H1 (cell line): ENCODE measurements around the gene ARID4A. TPM values are rescaled to one million over a fixed set of nuclear protein-coding genes. Genes with fewer than 3 reads are reported as not detected.

Source experiments
- CTCF ChIA-PET: fragments of 300-600 bp; sonication (Branson Sonifier 250); formaldehyde crosslinking; loops from one replicate; lab custom pipeline; 2021; ENCODE audit not compliant: partially characterized antibody; lab: Charles Lee
- POLR2A ChIA-PET: fragments of 300-600 bp; sonication (Branson Sonifier 250); formaldehyde crosslinking; loops from one replicate; lab custom pipeline; 2021; ENCODE audit warnings: inconsistent platforms; ENCODE audit not compliant: partially characterized antibody; lab: Charles Lee
- DNase-seq, 2 experiments: peaks; one replicate each; pipeline versions ENCODE4 v3.0.0 to v3.0.0-alpha.2; 2010 to 2022; ENCODE audit warnings: low spot score in 2 of 2, low read depth in 1 of 2, mixed read lengths in 1 of 2
- FAIRE-seq: peaks from 2 replicates; lab custom pipeline; 2011; peaks lifted over from hg19 to GRCh38; lab: Jason Lieb, UNC
- H2AFZ ChIP-seq: 2 replicates; pipeline ENCODE4 v1.8.1; 2012; ENCODE audit warnings: low read length, inconsistent platforms
- H2AK5ac ChIP-seq: 2 replicates; pipeline ENCODE4 v1.6.1; 2013; ENCODE audit warnings: low read depth, low read length
- H2BK120ac ChIP-seq: replicated peaks from 2 replicates; pipeline ENCODE3; 2013; ENCODE audit warnings: low read depth, low read length, inconsistent platforms
- H2BK12ac ChIP-seq: 2 replicates; pipeline ENCODE4 v1.6.1; 2013; ENCODE audit warnings: low read depth, low read length
- H2BK15ac ChIP-seq: 2 replicates; pipeline ENCODE4 v1.6.1; 2013; ENCODE audit warnings: low read length
- H2BK20ac ChIP-seq: 2 replicates; pipeline ENCODE4 v1.6.1; 2013; ENCODE audit warnings: low read length
- H2BK5ac ChIP-seq: 2 replicates; pipeline ENCODE4 v1.6.1; 2013; ENCODE audit warnings: low read depth, low read length
- H3K14ac ChIP-seq: 2 replicates; pipeline ENCODE4 v1.6.1; 2013; ENCODE audit warnings: inconsistent platforms; ENCODE audit not compliant: insufficient read length
- H3K18ac ChIP-seq: 2 replicates; pipeline ENCODE4 v1.6.1; 2013; ENCODE audit warnings: low read length; ENCODE audit errors: extremely low read depth
- H3K23ac ChIP-seq: 2 replicates; pipeline ENCODE4 v1.6.1; 2013; ENCODE audit warnings: inconsistent platforms; ENCODE audit not compliant: insufficient read length
- H3K23me2 ChIP-seq: 2 replicates; pipeline ENCODE4 v1.6.1; 2013; ENCODE audit warnings: low read depth, low read length
- H3K27ac ChIP-seq: 2 replicates; pipeline ENCODE4 v1.6.1; 2011; ENCODE audit warnings: low read depth, low read length, inconsistent platforms
- H3K27me3 ChIP-seq, 4 experiments: replicated peaks in 1 of 4; 1 replicate in 1 of 4; 2 replicates in 3 of 4; pipeline versions ENCODE4 v1.6.1 to v1.8.1; 2011 to 2013; ENCODE audit warnings: low read length in 3 of 4, mild to moderate bottlenecking in 3 of 4, inconsistent platforms in 2 of 4, mixed read lengths in 2 of 4, moderate library complexity in 1 of 4; ENCODE audit not compliant: control insufficient read depth in 3 of 4, insufficient read depth in 3 of 4; ENCODE audit errors: extremely low read depth in 1 of 4
- H3K36me3 ChIP-seq, 4 experiments: 2 replicates each; pipeline versions ENCODE4 v1.6.1 to v1.8.1; 2011 to 2013; ENCODE audit warnings: mild to moderate bottlenecking in 4 of 4, low read length in 3 of 4, moderate library complexity in 2 of 4, control low read depth in 1 of 4, inconsistent platforms in 1 of 4; ENCODE audit not compliant: insufficient read depth in 4 of 4, control insufficient read depth in 2 of 4
- H3K4ac ChIP-seq: replicated peaks from 2 replicates; pipeline ENCODE3; 2013; ENCODE audit warnings: low read length, low read depth, mixed read lengths, inconsistent platforms; ENCODE audit not compliant: insufficient read length
- H3K4me1 ChIP-seq, 4 experiments: replicated peaks in 1 of 4; 1 replicate in 1 of 4; 2 replicates in 3 of 4; pipeline versions ENCODE4 v1.6.1 to v1.8.1; 2011 to 2013; ENCODE audit warnings: low read length in 3 of 4, inconsistent platforms in 2 of 4, mixed read lengths in 1 of 4; ENCODE audit not compliant: insufficient read depth in 4 of 4, control insufficient read depth in 3 of 4
- H3K4me2 ChIP-seq, 2 experiments: 2 replicates each; pipeline versions ENCODE4 v1.6.1 to v1.8.1; 2011 to 2013; ENCODE audit warnings: low read depth in 2 of 2, low read length in 2 of 2, control low read depth in 1 of 2, inconsistent platforms in 1 of 2, mild to moderate bottlenecking in 1 of 2; ENCODE audit not compliant: insufficient read depth in 1 of 2
- H3K4me3 ChIP-seq, 4 experiments: fragments of 200-600, 300-600 bp in 1 of 4; sonication (generic), shearing (Covaris generic), sonication (Bioruptor Twin) in 1 of 4; 2 replicates each; pipeline versions ENCODE4 v1.5.1 to v1.8.1; 2011 to 2016; ENCODE audit warnings: low read length in 4 of 4, low read depth in 3 of 4, control low read depth in 2 of 4, inconsistent platforms in 2 of 4, mild to moderate bottlenecking in 2 of 4, mixed read lengths in 1 of 4, moderate library complexity in 1 of 4; ENCODE audit not compliant: insufficient read depth in 2 of 4; ENCODE audit errors: extremely low read depth in 1 of 4
- H3K56ac ChIP-seq: replicated peaks from 2 replicates; pipeline ENCODE3; 2013; ENCODE audit warnings: low read depth, mild to moderate bottlenecking, mixed read lengths, low read length, inconsistent platforms; ENCODE audit not compliant: insufficient read length
- H3K79me1 ChIP-seq: 2 replicates; pipeline ENCODE4 v1.6.1; 2013; ENCODE audit warnings: low read depth, low read length, control low read depth
- H3K79me2 ChIP-seq, 2 experiments: 2 replicates each; pipeline versions ENCODE4 v1.6.1 to v1.8.1; 2012 to 2013; ENCODE audit warnings: low read length in 2 of 2, mild to moderate bottlenecking in 2 of 2, inconsistent platforms in 1 of 2; ENCODE audit not compliant: insufficient read depth in 2 of 2, control insufficient read depth in 1 of 2
- H3K9ac ChIP-seq, 4 experiments: replicated peaks in 1 of 4; 1 replicate in 1 of 4; 2 replicates in 3 of 4; pipeline versions ENCODE4 v1.6.1 to v1.8.1; 2011 to 2013; ENCODE audit warnings: low read depth in 3 of 4, low read length in 3 of 4, control low read depth in 2 of 4, mild to moderate bottlenecking in 2 of 4, moderate library complexity in 2 of 4, inconsistent platforms in 1 of 4; ENCODE audit errors: extremely low read depth in 1 of 4
- H3K9me3 ChIP-seq, 2 experiments: 2 replicates each; pipeline versions ENCODE4 v1.6.1 to v1.8.1; 2012 to 2013; ENCODE audit warnings: mild to moderate bottlenecking in 2 of 2, moderate library complexity in 2 of 2, control low read depth in 1 of 2, inconsistent platforms in 1 of 2, low read depth in 1 of 2, low read length in 1 of 2, mixed read lengths in 1 of 2; ENCODE audit not compliant: insufficient read depth in 2 of 2
- H4K20me1 ChIP-seq, 2 experiments: replicated peaks in 1 of 2; 2 replicates each; pipeline versions ENCODE3 to v1.8.1; 2011 to 2013; ENCODE audit warnings: inconsistent platforms in 2 of 2, low read length in 2 of 2, mild to moderate bottlenecking in 1 of 2; ENCODE audit not compliant: insufficient read depth in 2 of 2, control insufficient read depth in 1 of 2
- H4K5ac ChIP-seq: 2 replicates; pipeline ENCODE4 v1.6.1; 2013; ENCODE audit warnings: low read length, low read depth, mixed read lengths, inconsistent platforms; ENCODE audit not compliant: insufficient read length
- H4K8ac ChIP-seq: 2 replicates; pipeline ENCODE4 v1.8.0; 2013; ENCODE audit warnings: mild to moderate bottlenecking, moderate library complexity, low read length, inconsistent platforms; ENCODE audit not compliant: insufficient read depth; ENCODE audit errors: extremely low read depth
- H4K91ac ChIP-seq: replicated peaks from 2 replicates; pipeline ENCODE3; 2013; ENCODE audit warnings: low read length, mixed read lengths, inconsistent platforms; ENCODE audit not compliant: insufficient read length
- CBX5 ChIP-seq: fragments of 300-800, 300-1000 bp; sonication (generic); IDR thresholded peaks from 2 replicates; pipeline ENCODE4 v1.7.1; 2016; ENCODE audit warnings: antibody characterized with exemption, low read length, low read depth
- CHD1 ChIP-seq: IDR thresholded peaks from 2 replicates; pipeline ENCODE4 v1.6.1; 2012; ENCODE audit warnings: low read depth, low read length, improper control_type of control experiment
- CREB1 ChIP-seq: IDR thresholded peaks from 2 replicates; pipeline ENCODE4 v1.6.1; 2012; ENCODE audit warnings: inconsistent platforms
- RNF2 ChIP-seq: fragments of 200-900, 300-1000 bp; sonication (generic); IDR thresholded peaks from 2 replicates; pipeline ENCODE4 v1.7.1; 2016; ENCODE audit warnings: borderline replicate concordance, low read depth, mild to moderate bottlenecking, antibody characterized with exemption, low read length; ENCODE audit not compliant: poor library complexity, severe bottlenecking; ENCODE audit errors: missing control alignments
- RXRA ChIP-seq: IDR thresholded peaks from 2 replicates; pipeline ENCODE4 v1.6.1; 2011; ENCODE audit warnings: low read depth, mild to moderate bottlenecking, low read length, moderate library complexity; ENCODE audit not compliant: insufficient read depth
- SUZ12 ChIP-seq: fragments of 200-600 bp; sonication (generic); IDR thresholded peaks from 2 replicates; pipeline ENCODE4 v1.6.1; 2012; ENCODE audit warnings: mild to moderate bottlenecking, inconsistent platforms, low read length, moderate library complexity, mixed read lengths
- TBP ChIP-seq: IDR thresholded peaks from 2 replicates; pipeline ENCODE4 v1.6.1; 2011; ENCODE audit warnings: low read depth, low read length, improper control_type of control experiment
- ZNF274 ChIP-seq: IDR thresholded peaks from 2 replicates; pipeline ENCODE4 v1.7.0; 2012; ENCODE audit warnings: low read length, borderline replicate concordance; ENCODE audit errors: extremely low read depth
- WGBS, 2 experiments: shearing (Covaris generic) in 1 of 2; methylation state at CpG; one replicate each; pipeline versions ENCODE4 v1.1.6 to v1.1.7; 2013 to 2015; ENCODE audit warnings: low lambda C conversion rate in 2 of 2, mixed read lengths in 2 of 2, inconsistent platforms in 1 of 2, low coverage in 1 of 2, missing lambda C conversion rate in 1 of 2; ENCODE audit not compliant: insufficient replicate concordance in 2 of 2, insufficient coverage in 1 of 2, insufficient read length in 1 of 2; ENCODE audit errors: extremely low coverage in 1 of 2, missing lambda C conversion rate in 1 of 2; 5-methylcytosine and 5-hydroxymethylcytosine counted together
- polyA plus RNA-seq, 7 experiments: library from polyadenylated mRNA; depleted of rRNA in 3 of 7; stranded (reverse) in 5 of 7; unstranded in 2 of 7; fragments of >200 nt in 5 of 7; fragments of 200-250 nt in 2 of 7; gene quantifications; 1 replicate in 5 of 7; 2 replicates in 1 of 7; 4 replicates in 1 of 7; pipeline versions ENCODE4 v1.2.1 to v1.2.3, GENCODE V29; 2011 to 2013; ENCODE audit warnings: missing spikeins in 2 of 7, mixed read lengths in 2 of 7
- total RNA-seq: library from RNA; stranded (reverse); fragmentation: NEBNext Ultra II Directional; extraction: Animal tissue kit (Norgen Biotek cat#: 25700); gene quantifications from 2 replicates; pipeline ENCODE4 v1.2.1, GENCODE V29; 2021
- TF ChIP-seq, protein P1 (sequence below): IDR thresholded peaks from 2 replicates; pipeline ENCODE4 v1.6.1; 2011; ENCODE audit warnings: low read depth, mild to moderate bottlenecking, low read length; ENCODE audit not compliant: insufficient read depth

ARID4A gene
- total and polyA plus RNA-seq, 2 of the 8 experiments (the other 6 are each of a cell fraction or from before 2014, with no cell fraction given), result 2.1 to 14.6 TPM

- Histone ChIP-seq H3K9ac (no peak overlapping the region), H4K5ac (no peak overlapping the region), H2BK120ac (no peak overlapping the region), H2AK5ac (no peak overlapping the region), H3K4me2 (no peak overlapping the region), H4K8ac (no peak overlapping the region), H3K36me3 (peaks cover 0 to 41% (median 19%) of the 10 kb centered on the region in 4 experiments; a peak in 7 of 8 replicates), H3K4ac (no peak overlapping the region), H2BK20ac (no peak overlapping the region), H3K23me2 (peaks cover 2% of the 10 kb centered on the region), H2AFZ (no peak overlapping the region), H3K27me3 (no peaks in the 10 kb centered on the region), H3K14ac (no peak overlapping the region), H3K56ac (no peak overlapping the region)
- WGBS, 2 experiments, result 97% methylated on average over 7 of the region's 7 CpGs; no CpG with 5 or more reads in 1 of the 2 experiments
- TF ChIP-seq CREB1 (no peak), ZNF274 (no peak), RXRA (no peak), SUZ12 (no peak), CHD1 (no peak), TBP (no peak), CBX5 (no peak), RNF2 (no peak)
- TF ChIP-seq, protein P1, sequence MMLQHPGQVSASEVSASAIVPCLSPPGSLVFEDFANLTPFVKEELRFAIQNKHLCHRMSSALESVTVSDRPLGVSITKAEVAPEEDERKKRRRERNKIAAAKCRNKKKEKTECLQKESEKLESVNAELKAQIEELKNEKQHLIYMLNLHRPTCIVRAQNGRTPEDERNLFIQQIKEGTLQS, result no peak
- TF ChIP-seq, all 59 proteins: peak for 0
- H3K79me1 ChIP-seq, result peaks cover 3% of the 10 kb centered on the region; the same call in 1 of the 2 replicates
- H2BK15ac ChIP-seq, result no peak overlapping the region
- H3K4me3 ChIP-seq, result no peak overlapping the region
- FAIRE-seq, result no peak
- peaks cover 23 to 74% of the 10 kb centered on the region in 2 experiments for H3K79me2 ChIP-seq
- H3K18ac ChIP-seq, result no peak overlapping the region
- no peak overlapping the region for H3K23ac ChIP-seq
- no peaks in the 10 kb centered on the region for H3K4me1 ChIP-seq
- H4K91ac ChIP-seq, result no peak overlapping the region
- no peak overlapping the region for H2BK5ac ChIP-seq
- DNase-seq, result no peak
- POLR2A ChIA-PET, result no interaction called here
- H3K9me3 ChIP-seq, result no peaks in the 10 kb centered on the region
- H2BK12ac ChIP-seq, result no peak overlapping the region
- H3K27ac ChIP-seq, result no peak overlapping the region
- H4K20me1 ChIP-seq, result peaks cover 3 to 4% of the 10 kb centered on the region in 2 experiments
- CTCF ChIA-PET, result no interaction called here
Measured at GRCh38 chr14:58294201-58294600, 4.2 kb upstream of the ARID4A start.
